CD4-positive, alpha-beta memory T cell (primary cell): ENCODE measurements around the gene MBD4. TPM values are rescaled to one million over a fixed set of nuclear protein-coding genes. Genes with fewer than 3 reads are reported as not detected.
"Not testable (repeated sequence)": the region's sequence is repeated elsewhere in the genome, so short reads cannot be mapped to it uniquely, and the experiment has no call there.

Experiments used
- CTCF ChIA-PET: fragments of 350-600 bp; sonication (Branson Sonifier 250); formaldehyde crosslinking; loops from one replicate; lab custom pipeline; 2021; ENCODE audit warnings: inconsistent platforms; ENCODE audit not compliant: partially characterized antibody; lab: Charles Lee
- POLR2A ChIA-PET: fragments of 350-600 bp; sonication (Branson Sonifier 250); formaldehyde crosslinking; loops from one replicate; lab custom pipeline; 2021; ENCODE audit not compliant: partially characterized antibody; lab: Charles Lee
- DNase-seq, 5 donors: peaks; one replicate each; pipeline versions ENCODE4 v3.0.0 to v3.0.0-alpha.2; 2020 to 2022; ENCODE audit warnings: mixed read lengths in 1 of 5
- H3K27ac ChIP-seq: one replicate; pipeline ENCODE4 v1.7.0; 2013; ENCODE audit warnings: low read depth, low read length
- H3K27me3 ChIP-seq: 2 replicates; pipeline ENCODE4 v1.7.0; 2013; ENCODE audit warnings: mild to moderate bottlenecking, low read length, moderate library complexity; ENCODE audit not compliant: insufficient read depth
- H3K36me3 ChIP-seq: 2 replicates; pipeline ENCODE4 v1.7.0; 2013; ENCODE audit warnings: mild to moderate bottlenecking, low read length, moderate library complexity; ENCODE audit not compliant: insufficient read depth
- H3K4me1 ChIP-seq: 2 replicates; pipeline ENCODE4 v1.7.0; 2013; ENCODE audit warnings: mild to moderate bottlenecking, low read length, moderate library complexity; ENCODE audit not compliant: insufficient read depth
- H3K4me3 ChIP-seq, 2 donors: one replicate each; pipeline ENCODE4 v1.7.0; 2013; ENCODE audit warnings: low read length in 2 of 2, mild to moderate bottlenecking in 1 of 2
- H3K9me3 ChIP-seq, 2 donors: one replicate each; pipeline ENCODE4 v1.7.0; 2013; ENCODE audit warnings: low read length in 2 of 2, control low read depth in 1 of 2; ENCODE audit not compliant: control insufficient read depth in 1 of 2
- H3K27ac Mint-ChIP-seq, 7 donors: one replicate each; pipeline ENCODE4 v1.8.0; 2020 to 2021; ENCODE audit warnings: mixed read lengths in 7 of 7, mild to moderate bottlenecking in 6 of 7, inconsistent platforms in 3 of 7, moderate library complexity in 3 of 7
- H3K27me3 Mint-ChIP-seq, 2 donors: one replicate each; pipeline ENCODE4 v1.8.0; 2020 to 2021; ENCODE audit warnings: mixed read lengths in 2 of 2
- H3K36me3 Mint-ChIP-seq, 2 donors: one replicate each; pipeline ENCODE4 v1.8.0; 2020 to 2021; ENCODE audit warnings: mixed read lengths in 2 of 2, inconsistent platforms in 1 of 2, mild to moderate bottlenecking in 1 of 2
- H3K4me1 Mint-ChIP-seq, 4 donors: one replicate each; pipeline ENCODE4 v1.8.0; 2020 to 2021; ENCODE audit warnings: mixed read lengths in 4 of 4, mild to moderate bottlenecking in 1 of 4
- H3K4me3 Mint-ChIP-seq, 8 donors: one replicate each; pipeline ENCODE4 v1.8.0; 2020 to 2021; ENCODE audit warnings: mixed read lengths in 8 of 8, mild to moderate bottlenecking in 7 of 8, moderate library complexity in 6 of 8, inconsistent platforms in 3 of 8
- H3K9me3 Mint-ChIP-seq, 8 donors: one replicate each; pipeline ENCODE4 v1.8.0; 2020 to 2021; ENCODE audit warnings: mixed read lengths in 8 of 8, mild to moderate bottlenecking in 5 of 8, inconsistent platforms in 3 of 8, moderate library complexity in 1 of 8
- intact Hi-C: fragments of 100-400 bp; cut with micrococcal nuclease; formaldehyde crosslinking; loops from one replicate; pipeline ENCODE4 v1.15.1; 2023
- polyA plus RNA-seq, 2 donors: library from polyadenylated mRNA; unstranded; fragments of 300-500 nt; fragmentation: Illumina TruSeq; gene quantifications; one replicate each; pipeline ENCODE4 v1.2.3, GENCODE V29; 2021
- total RNA-seq, 2 experiments: library from RNA; stranded (reverse); gene quantifications; one replicate each; pipeline ENCODE4 v1.2.3, GENCODE V29; 2021

Gene MBD4
- total and polyA plus RNA-seq, 4 experiments from 2014 or later, result 36.6 to 58.0 (median 52.6) TPM

- no peaks in the 10 kb centered on the region for H3K27me3 ChIP-seq
- H3K9me3 Mint-ChIP-seq, result no peaks in the 10 kb centered on the region
- H3K36me3 ChIP-seq, result peaks cover 21% of the 10 kb centered on the region
- H3K4me3 ChIP-seq, result no peak overlapping the region
- ChIA-PET CTCF (no interaction called here), POLR2A (no interaction called here)
- H3K4me3 Mint-ChIP-seq, result no peak overlapping the region
- no peaks in the 10 kb centered on the region for H3K9me3 ChIP-seq
- H3K27ac ChIP-seq, result no peak overlapping the region
- peaks cover 42 to 56% of the 10 kb centered on the region in 2 donors for H3K36me3 Mint-ChIP-seq
- H3K27me3 Mint-ChIP-seq, result no peaks in the 10 kb centered on the region
- H3K4me1 ChIP-seq, result no peaks in the 10 kb centered on the region
- no peak for DNase-seq
- H3K27ac Mint-ChIP-seq, result no peak overlapping the region
- intact Hi-C loops, result no loop called here
- H3K4me1 Mint-ChIP-seq, result peaks cover 0 to 3% (median 0%) of the 10 kb centered on the region in 4 donors
Measured at GRCh38 chr3:129387487-129387886, 52.3 kb downstream of the MBD4 start.

GRCh38 chr3:129386984-129387383 is 52.8 kb downstream of the MBD4 start:
- Histone ChIP-seq H3K9me3 (no peaks in the 10 kb centered on the region), H3K4me3 (no peak overlapping the region), H3K27me3 (no peaks in the 10 kb centered on the region), H3K27ac (no peak overlapping the region), H3K4me1 (no peaks in the 10 kb centered on the region), H3K36me3 (peaks cover 21% of the 10 kb centered on the region)
- POLR2A ChIA-PET, result no interaction called here
- H3K4me1 Mint-ChIP-seq, result peaks cover 0 to 3% (median 0%) of the 10 kb centered on the region in 4 donors
- CTCF ChIA-PET, result interaction anchor here (1.5 kb wide), 1 partner anchor 13 kb away, joined by 5 read pairs; no protein-coding TSS in a partner anchor
- DNase-seq, result no peak
- H3K9me3 Mint-ChIP-seq, result no peaks in the 10 kb centered on the region
- H3K27me3 Mint-ChIP-seq, result no peaks in the 10 kb centered on the region
- intact Hi-C loops, result no loop called here
- no peak overlapping the region for H3K27ac Mint-ChIP-seq
- peaks cover 39 to 52% of the 10 kb centered on the region in 2 donors for H3K36me3 Mint-ChIP-seq
- H3K4me3 Mint-ChIP-seq, result no peak overlapping the region

GRCh38 chr3:129385507-129385906 is 54.2 kb downstream of the MBD4 start:
- peaks cover 32 to 40% of the 10 kb centered on the region in 2 donors for H3K36me3 Mint-ChIP-seq
- H3K4me3 ChIP-seq, H3K4me1 ChIP-seq, H3K4me3 Mint-ChIP-seq, DNase-seq, H3K9me3 ChIP-seq, POLR2A ChIA-PET, H3K27ac ChIP-seq, H3K4me1 Mint-ChIP-seq, H3K27me3 ChIP-seq, H3K27me3 Mint-ChIP-seq, intact Hi-C loops, H3K9me3 Mint-ChIP-seq: not testable (repeated sequence)
- H3K27ac Mint-ChIP-seq, result peak overlapping the region in 1 of 7 donors; percentile 34
- CTCF ChIA-PET, result interaction anchor here (1.5 kb wide), 1 partner anchor 14 kb away, joined by 5 read pairs; no protein-coding TSS in a partner anchor
- H3K36me3 ChIP-seq, result peaks cover 10% of the 10 kb centered on the region

- POLR2A ChIA-PET, result no interaction called here
- CTCF ChIA-PET, result interaction anchor here (2.0 to 2.8 kb wide), 3 partner anchors 15 to 441 kb away, joined by 5 to 24 read pairs (median 17); no protein-coding TSS in a partner anchor
- intact Hi-C loops, result no loop called here
Measured at GRCh38 chr3:129384594-129385323, 55.0 kb downstream of the MBD4 start.

GRCh38 chr3:129384103-129384502 is 55.6 kb downstream of the MBD4 start:
- peak overlapping the region in 1 of 7 donors; percentile 72 for H3K27ac Mint-ChIP-seq
- H3K27ac ChIP-seq, H3K4me1 Mint-ChIP-seq, H3K4me3 ChIP-seq, H3K4me1 ChIP-seq, H3K9me3 ChIP-seq, H3K27me3 Mint-ChIP-seq, H3K9me3 Mint-ChIP-seq, intact Hi-C loops, H3K36me3 ChIP-seq, H3K27me3 ChIP-seq, DNase-seq: not testable (repeated sequence)
- CTCF ChIA-PET, result interaction anchor here (0.7 to 2.8 kb wide), 10 partner anchors 11 to 1076 kb away, joined by 3 to 24 read pairs (median 5); no protein-coding TSS in a partner anchor
- POLR2A ChIA-PET, result interaction anchor here (1.3 kb wide), 1 partner anchor 68 kb away, joined by 6 read pairs; a partner anchor contains a TSS
- H3K4me3 Mint-ChIP-seq, result peak overlapping the region in 1 of 8 donors; percentile 52
- H3K36me3 Mint-ChIP-seq, result peaks cover 30 to 35% of the 10 kb centered on the region in 2 donors

More at GRCh38 chr3:129384594-129385323, 55.0 kb downstream of the MBD4 start:
- no peak for DNase-seq
- no peaks in the 10 kb centered on the region for H3K27me3 ChIP-seq
- H3K4me3 Mint-ChIP-seq, result no peak overlapping the region
- H3K27ac Mint-ChIP-seq, result peak overlapping the region in 2 of 7 donors; percentile 8 to 34
- H3K9me3 ChIP-seq, result no peaks in the 10 kb centered on the region
- no peaks in the 10 kb centered on the region for H3K9me3 Mint-ChIP-seq
- H3K27ac ChIP-seq, result no peak overlapping the region
- no peak overlapping the region for H3K4me3 ChIP-seq
- no peaks in the 10 kb centered on the region for H3K4me1 ChIP-seq
- no peaks in the 10 kb centered on the region for H3K27me3 Mint-ChIP-seq
- H3K4me1 Mint-ChIP-seq, result peaks cover 0 to 3% (median 0%) of the 10 kb centered on the region in 4 donors
- peaks cover 7% of the 10 kb centered on the region for H3K36me3 ChIP-seq
- peaks cover 30 to 41% of the 10 kb centered on the region in 2 donors for H3K36me3 Mint-ChIP-seq

GRCh38 chr3:129383292-129383860 is 56.4 kb downstream of the MBD4 start:
- peak; percentile 13 to 50 (median 32) for DNase-seq
- intact Hi-C loops, result loop anchor here (1.0 to 2.0 kb wide), 2 partner anchors 245 to 551 kb away; no protein-coding TSS in a partner anchor
- no peaks in the 10 kb centered on the region for H3K27me3 Mint-ChIP-seq

GRCh38 chr3:129382366-129382765 is 57.4 kb downstream of the MBD4 start:
- peaks cover 0 to 3% (median 0%) of the 10 kb centered on the region in 4 donors for H3K4me1 Mint-ChIP-seq
- DNase-seq, result no peak
- peaks cover 14 to 17% of the 10 kb centered on the region in 2 donors for H3K36me3 Mint-ChIP-seq
- no peaks in the 10 kb centered on the region for H3K27me3 ChIP-seq
- intact Hi-C loops, result loop anchor here (2.0 kb wide), 1 partner anchor 552 kb away; no protein-coding TSS in a partner anchor
- no peak overlapping the region for H3K27ac ChIP-seq
- peaks cover 0 to 2% (median 0%) of the 10 kb centered on the region in 8 donors for H3K9me3 Mint-ChIP-seq
- H3K27me3 Mint-ChIP-seq, result no peaks in the 10 kb centered on the region
- ChIA-PET CTCF (interaction anchor here (0.8 to 2.8 kb wide), 6 partner anchors 9 to 443 kb away, joined by 3 to 24 read pairs (median 5); no protein-coding TSS in a partner anchor), POLR2A (no interaction called here)
- H3K9me3 ChIP-seq, result no peaks in the 10 kb centered on the region
- H3K4me3 ChIP-seq, result no peak overlapping the region
- H3K4me3 Mint-ChIP-seq, result no peak overlapping the region
- peak overlapping the region in 1 of 7 donors; percentile 53 for H3K27ac Mint-ChIP-seq
- H3K4me1 ChIP-seq, result no peaks in the 10 kb centered on the region
- H3K36me3 ChIP-seq, result no peaks in the 10 kb centered on the region

More at GRCh38 chr3:129383292-129383860, 56.4 kb downstream of the MBD4 start:
- POLR2A ChIA-PET, result interaction anchor here (1.3 kb wide), 1 partner anchor 67 kb away, joined by 6 read pairs; a partner anchor contains a TSS
- Histone ChIP-seq H3K9me3 (no peaks in the 10 kb centered on the region), H3K27me3 (no peaks in the 10 kb centered on the region), H3K4me1 (no peaks in the 10 kb centered on the region), H3K27ac (no peak overlapping the region), H3K4me3 (no peak overlapping the region), H3K36me3 (no peaks in the 10 kb centered on the region)
- Mint-ChIP-seq H3K27ac (peak overlapping the region in 1 of 7 donors; percentile 29), H3K9me3 (no peaks in the 10 kb centered on the region), H3K4me1 (peaks cover 0 to 3% (median 0%) of the 10 kb centered on the region in 4 donors), H3K4me3 (no peak overlapping the region), H3K36me3 (peaks cover 24 to 27% of the 10 kb centered on the region in 2 donors)
- CTCF ChIA-PET, result interaction anchor here (0.6 to 2.8 kb wide), 20 partner anchors 8 to 1075 kb away, joined by 3 to 24 read pairs (median 4); partner anchors contain the start of gene EFCAB12
